LoVo (cell line): ENCODE results near the gene UBALD2.
"Not testable (repeated sequence)": the region's sequence is repeated elsewhere in the genome, so short reads cannot be mapped to it uniquely, and the experiment has no call there.

Experiments
- DNase-seq: peaks from one replicate; pipeline ENCODE4 v3.0.0-alpha.2; 2016; ENCODE audit warnings: low spot score

UBALD2 gene

DNA sequence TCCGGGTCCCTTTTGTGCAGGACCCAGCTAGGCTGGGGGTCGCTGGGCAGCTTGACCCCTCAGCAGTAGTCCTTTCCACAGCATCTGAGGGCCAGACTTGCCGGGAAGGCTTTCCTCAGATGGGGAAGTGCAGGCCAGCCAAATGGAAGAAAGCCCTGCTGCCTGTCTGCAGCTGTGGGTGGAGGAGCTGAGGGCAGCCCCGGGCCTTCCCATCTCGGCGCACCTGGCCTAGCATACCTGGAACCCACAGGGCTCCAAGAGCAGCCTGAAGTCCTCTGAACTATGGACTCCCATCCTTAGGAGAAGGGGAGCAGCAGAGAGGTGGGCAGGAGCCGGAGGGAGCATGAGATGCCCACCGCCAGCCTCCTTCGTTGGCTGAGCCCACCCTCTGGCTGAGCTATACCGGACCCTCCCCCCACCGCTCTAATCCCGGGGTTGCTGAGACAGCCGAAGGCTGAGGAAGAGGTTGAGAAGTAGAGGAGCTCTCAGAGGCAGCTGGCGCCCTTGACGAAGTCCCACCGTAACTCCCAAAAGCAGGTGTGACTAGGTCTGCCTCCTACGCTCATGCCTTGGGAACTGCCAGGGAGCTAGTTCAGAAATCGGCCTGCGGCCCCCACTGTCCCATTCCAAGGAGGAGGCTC is 13.2 kb downstream of the UBALD2 start:
- no peak for DNase-seq

DNA sequence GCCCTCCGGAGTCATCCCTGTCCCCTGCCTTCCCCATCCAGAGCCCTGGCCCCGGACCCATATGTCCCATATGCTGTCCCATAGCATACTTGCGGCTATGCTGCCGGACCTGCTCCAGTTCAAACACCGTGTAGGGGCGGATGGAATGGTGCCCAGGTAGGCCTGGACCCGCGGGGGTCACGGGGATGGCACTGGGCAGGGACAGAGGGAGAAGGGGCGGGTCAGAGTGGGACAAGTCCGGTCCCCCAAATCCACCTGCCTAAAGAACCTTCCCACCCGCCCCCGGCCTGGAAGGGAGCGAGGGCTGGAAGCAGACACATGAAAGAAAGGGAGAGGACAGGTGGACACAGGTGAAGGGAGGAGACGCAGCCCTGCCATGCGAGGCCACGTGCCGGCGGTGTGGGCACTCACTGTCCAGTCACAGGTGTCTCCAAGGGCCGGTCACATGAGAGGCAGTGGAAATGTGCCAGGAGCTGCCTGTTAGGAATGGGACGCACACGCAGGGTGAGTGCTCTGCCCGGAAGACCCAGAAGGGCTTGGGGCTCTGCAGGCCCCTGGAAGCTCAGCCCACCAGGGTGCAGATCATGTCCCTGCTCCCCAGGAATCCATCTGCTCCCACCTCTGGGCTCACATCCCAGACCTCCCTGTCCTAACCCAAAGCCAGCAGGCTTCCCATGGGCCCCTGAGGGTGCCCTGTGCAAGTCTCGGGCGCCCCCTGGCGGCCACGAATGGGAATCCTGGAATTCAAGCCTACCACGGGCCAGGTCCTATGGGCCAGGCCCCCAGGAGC is 14.0 kb downstream of the UBALD2 start:
- DNase-seq: peak; percentile 77

DNA sequence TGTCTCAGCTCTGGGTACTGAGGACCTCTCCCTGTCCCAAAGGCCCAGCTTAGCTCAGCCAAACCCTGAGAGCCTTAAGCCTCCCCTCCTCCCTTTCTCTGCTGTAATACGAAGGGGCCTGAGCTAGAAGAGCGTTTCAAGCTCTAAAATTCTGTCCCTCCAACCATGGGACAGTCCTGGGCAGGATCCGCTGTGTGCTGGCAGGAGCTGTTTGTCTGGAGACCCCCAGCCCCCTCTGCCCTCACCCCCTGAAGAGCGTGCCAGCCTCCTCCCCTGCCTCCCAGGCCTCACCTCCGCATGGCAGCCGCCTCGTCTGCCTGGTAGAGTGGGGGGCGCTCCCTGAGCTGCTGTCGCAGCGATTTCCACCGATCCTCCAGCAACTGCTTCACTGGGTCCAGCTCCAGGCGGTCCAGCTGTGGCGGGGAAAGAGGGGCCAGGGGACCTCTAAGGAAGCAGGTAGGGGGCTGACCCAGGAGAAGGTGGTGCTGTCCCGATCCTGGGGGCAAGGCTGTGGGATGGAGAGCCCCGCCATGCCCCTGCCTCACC is 14.7 kb downstream of the UBALD2 start:
- no peak for DNase-seq

DNA sequence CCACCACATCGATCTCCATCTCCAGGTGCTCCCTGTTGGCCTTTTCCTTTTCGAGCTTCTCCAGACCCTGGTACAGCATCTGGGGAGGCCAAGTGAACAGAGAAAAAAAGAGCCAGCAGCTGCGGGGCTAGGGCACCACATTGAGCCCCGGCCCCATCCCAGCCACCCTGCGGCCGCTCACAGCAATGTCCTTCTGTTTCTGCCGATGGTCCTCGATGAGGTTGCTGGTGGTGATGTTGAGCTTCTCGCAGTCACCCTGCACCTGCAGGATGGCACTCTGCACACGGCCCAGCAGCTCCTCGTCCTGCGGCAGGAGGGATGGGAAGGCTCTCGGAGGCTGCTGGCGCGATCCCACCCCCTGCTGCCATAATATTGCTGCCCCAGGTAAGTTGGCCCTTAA is 15.5 kb downstream of the UBALD2 start:
- DNase-seq: no peak

DNA sequence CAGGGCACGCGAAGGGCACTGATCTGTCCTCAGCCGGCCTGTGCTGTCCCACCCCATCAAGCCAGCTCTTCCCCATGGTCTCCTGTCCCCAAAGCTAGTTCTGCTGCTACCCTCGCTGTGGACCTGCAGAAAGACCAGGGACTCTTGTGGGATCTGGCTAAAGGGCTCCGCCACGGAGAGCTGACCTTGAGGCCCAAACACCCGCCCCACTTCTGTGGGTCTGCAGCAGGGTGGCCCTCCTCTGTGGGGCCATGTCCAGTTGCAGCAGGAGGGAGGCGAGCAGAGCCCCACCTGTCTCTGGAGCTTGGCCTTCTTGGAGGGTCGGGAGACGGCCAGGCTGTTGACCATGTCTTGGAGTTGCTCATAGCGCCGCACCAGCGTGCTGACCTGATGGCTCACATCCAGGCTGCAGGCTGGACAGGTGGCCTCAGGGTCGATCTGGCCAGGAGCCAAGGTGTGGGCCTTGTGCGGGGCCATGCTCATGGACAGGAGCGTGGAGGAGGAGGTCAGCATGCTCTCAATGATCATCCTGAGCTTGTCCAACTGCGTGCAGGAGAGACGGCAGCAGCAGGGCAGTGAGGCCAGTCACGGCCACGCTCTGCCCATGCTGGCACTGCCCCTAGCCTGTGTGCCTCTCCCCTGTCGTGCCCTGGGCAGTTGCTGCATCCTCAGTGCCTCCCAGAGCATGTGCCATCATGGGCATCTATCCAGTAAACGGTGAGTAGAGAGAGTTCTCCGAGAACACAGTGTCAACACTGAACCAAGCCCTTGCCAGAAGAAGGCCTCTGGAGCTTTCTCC is 16.6 kb downstream of the UBALD2 start:
- DNase-seq: no peak

DNA sequence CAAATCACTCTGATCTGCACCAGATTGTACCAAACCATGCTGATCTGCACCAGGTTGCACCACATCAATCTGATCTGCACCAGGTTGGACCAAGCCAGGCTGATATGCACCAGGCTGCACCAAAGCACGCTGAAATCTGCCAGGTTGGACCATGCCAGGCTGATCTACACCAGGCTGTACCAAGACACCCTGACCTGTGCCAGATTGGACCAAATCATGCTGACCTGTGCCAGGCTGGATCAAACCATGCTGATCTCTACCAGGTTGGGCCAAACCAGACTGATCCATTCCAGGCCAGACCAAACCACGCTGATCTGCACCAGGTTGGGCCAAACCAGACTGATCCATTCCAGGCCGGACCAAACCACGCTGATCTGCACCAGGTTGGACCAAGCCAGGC is 27.4 kb downstream of the UBALD2 start:
- DNase-seq: no peak

DNA sequence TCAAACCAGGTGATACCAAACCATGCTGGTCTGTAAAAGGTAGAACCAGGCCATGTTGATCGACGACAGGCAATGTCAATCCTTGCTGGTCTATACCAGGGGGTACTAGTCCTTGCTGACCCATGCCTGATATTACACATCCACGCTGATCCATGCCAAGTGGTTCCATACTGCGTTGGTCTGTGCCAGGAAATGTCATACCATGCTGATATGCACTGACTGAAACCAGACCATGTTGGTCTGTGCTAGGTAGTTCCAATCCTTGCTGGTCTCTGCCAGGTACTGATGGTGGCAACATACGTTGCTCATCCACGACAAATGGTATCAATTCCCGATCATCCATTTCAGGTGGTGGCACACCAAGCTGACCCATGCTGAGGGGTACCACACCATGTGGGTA is 28.0 kb downstream of the UBALD2 start:
- no peak for DNase-seq

DNA sequence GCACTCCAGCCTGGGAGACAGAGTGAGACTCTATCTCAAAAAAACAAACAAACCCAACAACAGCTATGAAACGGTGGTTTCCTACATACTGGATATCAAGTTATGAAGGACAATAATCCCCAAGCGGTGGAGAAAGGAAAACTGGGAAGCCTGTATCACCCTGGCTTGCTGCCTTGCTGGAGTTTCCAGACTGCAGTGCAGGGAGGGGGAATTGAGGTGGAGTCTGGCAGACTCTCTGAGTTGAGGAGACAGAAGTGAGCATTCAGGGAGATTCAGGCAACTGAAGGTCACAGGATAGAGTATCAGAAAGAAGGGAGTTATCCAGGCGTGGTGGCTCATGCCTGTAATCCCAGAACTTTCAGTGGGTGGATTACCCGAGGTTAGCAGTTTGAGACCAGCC is 31.0 kb downstream of the UBALD2 start:
- DNase-seq: no peak

DNA sequence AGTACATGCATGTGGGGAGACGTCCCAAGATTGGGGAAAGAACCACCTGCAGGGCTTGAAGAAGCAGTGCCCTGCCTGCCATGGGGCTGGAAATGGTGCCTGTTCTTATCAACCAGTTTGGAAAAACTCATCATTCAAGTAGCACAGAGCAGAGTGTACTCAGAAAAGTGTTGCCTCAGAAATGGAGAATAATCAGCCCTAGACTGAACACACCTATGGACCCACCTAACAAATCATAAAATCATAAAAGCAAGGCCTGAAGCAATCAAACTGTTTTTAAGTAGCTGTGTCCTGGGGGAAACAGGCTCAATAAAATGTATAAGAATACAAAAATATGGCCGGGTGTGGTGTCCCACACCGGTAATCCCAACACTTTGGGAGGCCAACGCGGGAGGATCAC is 31.7 kb downstream of the UBALD2 start:
- no peak for DNase-seq

DNA sequence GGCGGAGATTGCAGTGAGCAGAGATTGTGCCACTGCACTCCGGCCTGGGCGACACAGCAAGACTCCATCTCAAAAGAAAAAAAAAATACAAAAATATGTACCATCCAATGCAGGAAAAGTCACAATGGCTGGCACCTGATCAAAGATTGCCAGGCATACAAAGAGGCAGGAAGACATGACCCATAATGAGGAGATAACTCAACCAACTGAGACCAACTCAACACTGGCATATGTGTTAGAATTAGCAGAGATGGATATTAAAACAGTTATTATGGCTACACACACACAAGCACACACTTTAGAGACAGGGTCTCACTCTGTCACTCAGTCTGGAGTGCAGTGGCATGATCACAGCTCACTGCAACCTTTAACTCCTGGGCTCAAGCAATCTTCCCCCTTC is 32.3 kb downstream of the UBALD2 start:
- DNase-seq: no peak

DNA sequence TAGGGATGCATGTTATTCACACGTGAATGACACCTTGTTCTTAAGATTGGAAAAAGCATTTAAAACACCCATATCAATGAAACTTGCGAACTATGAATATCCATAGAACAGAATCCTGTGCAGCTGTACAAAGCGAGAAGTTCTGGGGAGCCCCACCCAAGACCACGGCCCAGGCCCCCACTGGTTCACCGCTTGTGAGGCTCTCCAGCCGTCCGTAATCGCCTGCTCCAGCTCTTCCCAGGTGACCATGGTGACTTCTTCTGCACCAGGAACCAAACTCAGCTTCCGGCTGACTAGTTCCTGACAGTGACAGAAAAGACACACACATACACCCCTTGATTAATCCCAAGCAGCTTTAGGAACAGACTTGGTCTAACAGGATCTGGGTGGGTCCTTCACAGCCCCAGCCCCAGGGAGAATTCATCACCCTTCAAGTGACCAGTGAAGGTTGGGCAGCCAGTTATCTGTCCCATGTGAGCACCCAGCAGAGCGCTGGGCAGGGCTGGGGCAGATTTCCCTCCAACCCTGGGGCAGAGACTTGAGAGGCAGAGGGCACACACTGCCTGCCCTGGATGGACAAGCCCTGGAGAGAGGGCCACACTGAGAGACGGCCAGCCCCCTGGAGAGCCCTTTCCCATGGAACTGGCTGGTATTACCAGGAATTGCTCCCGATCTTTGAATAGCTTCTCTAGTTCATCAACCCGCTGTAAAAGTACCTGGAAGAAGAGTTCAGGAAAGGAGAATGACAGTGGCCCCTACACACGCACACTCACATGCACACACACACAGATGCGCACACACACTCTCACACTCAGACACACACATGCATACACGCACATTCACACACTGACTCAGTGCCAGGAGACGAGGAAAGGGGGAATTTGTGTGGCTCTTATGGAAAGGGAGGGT is 39.3 kb downstream of the UBALD2 start:
- DNase-seq: no peak

DNA sequence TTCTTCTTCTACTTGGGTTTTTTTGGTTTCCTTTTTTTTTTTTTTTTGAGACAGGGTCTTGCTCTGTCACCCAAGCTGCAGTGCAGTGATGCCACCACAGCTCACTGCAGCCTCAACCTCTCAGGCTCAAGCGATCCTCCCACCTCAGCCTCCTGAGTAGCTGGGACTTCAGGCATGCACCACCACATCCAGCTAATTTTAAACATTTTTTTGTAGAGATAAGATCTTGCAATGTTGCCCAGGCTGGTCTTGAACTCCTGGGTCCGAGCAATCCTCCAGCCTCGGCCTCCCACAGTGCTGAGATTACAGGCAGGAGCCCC is 39.9 kb downstream of the UBALD2 start:
- not testable (repeated sequence) for DNase-seq

DNA sequence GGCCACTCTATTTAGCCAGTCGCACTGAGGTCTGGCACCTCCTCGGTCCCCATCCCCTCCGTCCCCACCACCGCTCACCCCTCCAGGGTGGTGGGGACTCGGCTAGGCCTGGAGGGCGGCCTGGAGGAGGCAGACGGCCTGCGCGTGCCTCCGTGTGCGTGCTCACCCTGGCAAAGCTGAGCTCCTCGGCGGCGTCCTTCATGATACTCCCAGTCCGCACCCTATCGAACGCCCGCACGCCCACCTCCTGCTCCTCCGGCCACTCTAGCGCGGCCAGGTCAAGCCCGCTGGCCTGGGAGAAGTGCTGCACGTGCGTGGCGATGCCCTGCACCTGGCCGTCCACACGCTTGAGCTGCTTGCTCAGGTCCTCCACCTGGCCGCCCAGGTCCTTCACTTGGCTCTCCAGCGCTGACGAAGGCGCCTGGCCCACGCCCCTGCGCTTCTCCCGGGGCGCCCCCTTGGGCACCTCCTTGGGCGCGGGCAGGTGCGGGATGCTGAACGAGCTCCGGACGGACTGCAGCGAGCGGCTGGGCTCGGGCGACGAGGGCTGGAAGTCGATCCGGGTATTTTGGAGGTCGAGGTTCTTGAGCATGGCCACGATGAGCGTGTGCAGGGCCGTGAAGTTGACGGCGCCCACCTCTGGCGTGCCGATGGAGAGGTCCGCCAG is 42.3 kb downstream of the UBALD2 start:
- no peak for DNase-seq

DNA sequence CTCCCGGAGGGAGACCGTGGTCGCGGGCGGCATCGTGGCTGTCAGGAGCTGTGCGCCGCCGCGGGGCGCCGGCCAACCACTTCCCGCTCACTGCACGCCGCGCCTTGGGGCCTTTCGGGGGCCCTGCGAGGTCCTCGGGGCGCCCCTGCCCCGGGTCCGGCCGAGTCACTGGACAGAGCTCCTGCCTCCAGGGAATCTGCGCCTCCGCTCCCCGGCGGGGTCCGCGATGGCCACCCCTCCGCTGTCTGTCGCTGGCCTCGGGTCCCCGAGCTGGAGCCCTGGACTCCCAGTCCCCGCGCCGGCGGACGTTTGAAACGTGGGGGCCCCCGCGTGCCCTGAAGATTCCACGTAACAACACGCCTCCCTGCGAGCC is 42.8 kb downstream of the UBALD2 start, which contains the start of gene QRICH2:
Gene QRICH2, minus strand, starts transcription at position 311 of the 373 bp plus-strand sequence. Its CDS starts 278 bp downstream, at position 33.
- no peak for DNase-seq

DNA sequence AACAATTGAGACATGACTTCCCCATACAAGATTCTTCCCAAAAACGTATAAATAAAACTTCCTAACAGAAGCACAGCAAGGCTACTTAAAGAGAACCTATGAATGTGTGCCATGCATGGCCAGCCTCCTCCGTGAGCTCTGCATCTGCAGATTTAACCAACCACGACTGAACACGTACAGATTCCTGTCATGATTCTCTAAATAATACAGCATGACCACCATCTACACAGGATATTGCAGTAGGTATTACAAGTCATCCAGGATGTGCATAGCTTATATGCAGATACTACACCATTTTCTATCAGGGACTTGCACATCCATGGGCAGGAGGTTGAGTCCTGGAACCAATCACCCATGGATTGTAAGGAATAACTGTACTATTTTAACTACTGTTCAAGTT is 44.3 kb downstream of the UBALD2 start:
- no peak for DNase-seq

DNA sequence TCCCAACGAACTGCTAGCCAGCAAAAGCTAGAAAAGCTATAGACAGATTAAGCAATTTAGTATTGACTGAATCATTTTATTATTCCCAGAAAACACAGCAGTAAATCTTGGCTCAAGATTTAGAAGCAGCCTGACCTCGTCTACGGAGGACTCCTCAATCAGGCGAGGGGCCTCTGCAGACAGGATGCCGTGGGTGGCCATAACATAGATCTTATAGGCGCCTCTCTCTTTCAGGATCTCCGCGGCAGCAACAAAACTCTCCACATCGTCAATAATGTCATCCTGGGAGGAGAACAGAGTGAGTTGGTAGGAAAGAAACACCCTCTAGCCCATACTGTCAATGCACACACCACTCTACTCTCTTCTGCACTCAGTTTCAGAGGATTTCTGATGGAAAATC is 47.6 kb downstream of the UBALD2 start:
- DNase-seq: no peak

DNA sequence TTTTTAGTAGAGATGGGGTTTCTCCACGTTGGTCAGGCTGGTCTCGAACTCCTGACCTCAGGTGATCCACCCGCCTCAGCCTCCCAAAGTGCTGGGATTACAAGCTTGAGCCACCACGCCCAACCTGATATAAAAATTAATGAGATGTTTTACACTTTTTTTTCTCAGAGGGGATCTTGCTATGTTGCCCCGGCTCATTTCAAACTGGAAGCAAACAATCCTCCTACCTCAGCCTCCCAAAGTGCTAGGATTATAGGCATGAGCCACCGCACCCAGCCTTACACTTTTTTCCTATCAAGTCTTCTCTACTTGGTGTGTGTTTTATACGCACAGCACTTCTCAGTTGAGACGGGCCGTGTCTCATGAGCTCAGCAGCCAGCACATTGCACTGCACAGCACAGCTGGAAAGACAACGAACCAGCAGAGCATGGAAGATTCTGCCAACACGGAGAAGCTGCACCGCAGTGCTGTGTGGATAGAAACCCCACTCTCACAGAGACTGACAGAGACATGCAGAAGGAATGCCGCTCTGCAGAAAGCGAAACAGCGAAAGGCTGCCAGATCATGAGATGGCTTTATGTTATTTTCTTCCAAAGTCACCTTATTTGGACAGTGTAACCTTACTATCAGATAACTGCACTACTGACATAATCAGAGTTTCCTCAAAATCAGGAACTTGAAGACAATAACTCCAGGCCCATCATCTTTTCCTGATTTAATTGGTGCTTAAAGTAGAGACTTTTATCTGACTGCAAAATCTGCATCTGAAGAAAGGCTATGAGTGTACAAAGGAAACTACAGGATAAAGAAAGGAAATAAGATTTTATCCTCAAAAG is 49.5 kb downstream of the UBALD2 start:
- DNase-seq: no peak

DNA sequence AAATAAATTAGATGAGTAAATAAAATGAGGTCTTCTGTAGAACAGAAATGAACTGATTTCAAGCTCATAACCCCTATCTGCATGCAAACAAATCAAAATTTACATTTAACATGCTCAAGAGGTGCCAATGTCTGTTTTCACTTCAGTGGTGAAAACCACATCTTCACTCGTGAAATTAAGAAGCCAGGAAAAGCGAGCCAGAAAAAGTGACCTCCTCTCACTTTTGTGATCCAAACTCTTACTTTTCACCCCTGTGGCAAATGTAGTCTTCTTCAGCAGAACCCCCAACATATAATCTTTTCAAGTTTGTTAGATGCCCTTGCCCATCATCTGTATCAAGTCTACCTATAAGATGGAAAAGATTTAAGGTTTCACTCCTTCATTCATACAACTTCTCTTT is 52.4 kb downstream of the UBALD2 start:
- no peak for DNase-seq

DNA sequence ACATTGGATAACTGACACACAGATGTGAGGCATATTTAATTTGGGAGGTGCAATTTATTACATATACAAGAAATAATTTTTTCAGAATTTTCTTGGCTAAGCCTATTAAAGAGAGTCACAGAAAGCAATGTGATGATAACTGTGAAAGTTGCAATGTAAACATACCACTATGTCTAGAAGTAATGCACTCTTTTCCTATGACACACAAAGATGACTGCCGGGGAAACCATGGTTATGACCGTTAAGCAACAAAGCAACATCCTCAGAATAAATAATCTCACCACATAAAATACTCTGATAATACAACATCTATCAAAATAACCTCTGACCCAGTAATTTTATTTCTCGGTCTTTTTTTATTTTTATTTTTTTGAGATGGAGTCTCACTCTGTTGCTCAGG is 53.4 kb downstream of the UBALD2 start:
- DNase-seq: no peak
